Stimulated activated CD4-positive, alpha-beta T cell treated with anti-CD3 and anti-CD28 coated beads, Interleukin-15, amount 100 ng/mL, for 24 hours (primary cell): ENCODE results near the gene CTRB1.
A peak's percentile ranks its signal among the peaks of the same experiment; 100 is the strongest.
"Not testable (repeated sequence)": the region's sequence is repeated elsewhere in the genome, so short reads cannot be mapped to it uniquely, and the experiment has no call there.

Source experiments
- DNase-seq: peaks from one replicate; pipeline ENCODE4 v3.0.0-alpha.2; 2020

CTRB1 gene

GRCh38 chr16:75204905-75205304 lies 13.9 kb upstream of the CTRB1 start:
- not testable (repeated sequence) for DNase-seq

- DNase-seq: not testable (repeated sequence)
Observed at GRCh38 chr16:75205438-75205837, 13.3 kb upstream of the CTRB1 start.

- not testable (repeated sequence) for DNase-seq
Observed at GRCh38 chr16:75205961-75206748, 12.6 kb upstream of the CTRB1 start.

- no peak for DNase-seq
Observed at GRCh38 chr16:75206749-75207451, 11.9 kb upstream of the CTRB1 start, which contains the start of gene CTRB2. Gene CTRB2 (minus strand): TSS chr16:75207161. CDS start chr16:75207141, 20 bp downstream.

GRCh38 chr16:75207831-75208230 lies 11.0 kb upstream of the CTRB1 start:
- no peak for DNase-seq

- no peak for DNase-seq
Observed at GRCh38 chr16:75208242-75208825, 10.5 kb upstream of the CTRB1 start.

GRCh38 chr16:75208861-75209505 lies 9.8 kb upstream of the CTRB1 start:
- DNase-seq: no peak

- not testable (repeated sequence) for DNase-seq
Observed at GRCh38 chr16:75209514-75209913, 9.3 kb upstream of the CTRB1 start.

GRCh38 chr16:75209944-75210343 lies 8.8 kb upstream of the CTRB1 start:
- no peak for DNase-seq

- DNase-seq: not testable (repeated sequence)
Observed at GRCh38 chr16:75211286-75211685, 7.5 kb upstream of the CTRB1 start.

GRCh38 chr16:75216127-75216526 lies 2.7 kb upstream of the CTRB1 start:
- DNase-seq: no peak

- no peak for DNase-seq
Observed at GRCh38 chr16:75216576-75216975, 2.2 kb upstream of the CTRB1 start.

- no peak for DNase-seq
Observed at GRCh38 chr16:75217389-75217851, 1.4 kb upstream of the CTRB1 start.

- DNase-seq: no peak
Observed at GRCh38 chr16:75219088-75219487, 300 bp downstream of the CTRB1 start.

- peak; percentile 26 for DNase-seq
Observed at GRCh38 chr16:75219838-75220237, 1.1 kb downstream of the CTRB1 start.

GRCh38 chr16:75222271-75222783 lies 3.5 kb downstream of the CTRB1 start:
- DNase-seq: no peak

- not testable (repeated sequence) for DNase-seq
Observed at GRCh38 chr16:75223129-75223528, 4.3 kb downstream of the CTRB1 start.

GRCh38 chr16:75224306-75225082 lies 5.7 kb downstream of the CTRB1 start:
- DNase-seq: no peak

- DNase-seq: no peak
Observed at GRCh38 chr16:75225092-75225491, 6.3 kb downstream of the CTRB1 start.

- DNase-seq: no peak
Observed at GRCh38 chr16:75225678-75226515, 7.1 kb downstream of the CTRB1 start.
